Neural cell (in vitro differentiated cells): ENCODE data around the gene TYSND1. TPM values are rescaled to one million over a fixed set of nuclear protein-coding genes. Genes with fewer than 3 reads are reported as not detected.

Source experiments
- H2AFZ ChIP-seq: fragments of 200-600, 300-800 bp; sonication (generic), shearing (Covaris generic); 2 replicates; pipeline ENCODE4 v1.6.0; 2014; ENCODE audit warnings: low read depth, mild to moderate bottlenecking, antibody characterized with exemption, low read length, moderate library complexity
- H3F3A ChIP-seq: fragments of 200-600 bp; shearing (Covaris generic); 2 replicates; pipeline ENCODE4 v1.6.1; 2016; ENCODE audit warnings: mild to moderate bottlenecking, moderate library complexity, mixed read lengths, antibody characterized with exemption, low read length; ENCODE audit not compliant: insufficient read depth, poor library complexity, severe bottlenecking
- H3K27ac ChIP-seq: fragments of 200-600, 300-800 bp; sonication (generic), shearing (Covaris generic); 2 replicates; pipeline ENCODE4 v1.5.1; 2014; ENCODE audit warnings: mild to moderate bottlenecking, low read length, moderate library complexity
- H3K27me3 ChIP-seq: fragments of 300-800, 200-600 bp; sonication (generic), shearing (Covaris generic); 2 replicates; pipeline ENCODE4 v1.6.0; 2014; ENCODE audit warnings: mild to moderate bottlenecking, low read depth, low read length, moderate library complexity; ENCODE audit not compliant: insufficient read depth
- H3K36me3 ChIP-seq: fragments of 300-800, 200-600 bp; sonication (generic), shearing (Covaris generic); 2 replicates; pipeline ENCODE4 v1.5.1; 2014; ENCODE audit warnings: mild to moderate bottlenecking, antibody characterized with exemption, low read length, moderate library complexity; ENCODE audit not compliant: insufficient read depth
- H3K4me2 ChIP-seq: fragments of 300-800, 200-600 bp; sonication (generic), shearing (Covaris generic); 2 replicates; pipeline ENCODE4 v1.6.0; 2014; ENCODE audit warnings: mild to moderate bottlenecking, low read length
- H3K4me3 ChIP-seq: fragments of 300-800, 200-600 bp; sonication (generic), shearing (Covaris generic); 2 replicates; pipeline ENCODE4 v1.5.1; 2014; ENCODE audit warnings: mild to moderate bottlenecking, low read length, moderate library complexity
- H3K79me2 ChIP-seq: fragments of 200-600 bp; shearing (Covaris generic); replicated peaks from 2 replicates; pipeline ENCODE4 v1.6.0; 2014; ENCODE audit warnings: mild to moderate bottlenecking, low read length, moderate library complexity; ENCODE audit not compliant: insufficient read depth
- H3K9ac ChIP-seq: fragments of 300-800, 200-600 bp; sonication (generic), shearing (Covaris generic); 2 replicates; pipeline ENCODE4 v1.6.1; 2016; ENCODE audit warnings: mild to moderate bottlenecking, low read length, mixed read lengths
- H3K9me2 ChIP-seq: fragments of 200-600 bp; shearing (Covaris generic); 2 replicates; pipeline ENCODE4 v1.6.1; 2016; ENCODE audit warnings: mild to moderate bottlenecking, low read length, mixed read lengths; ENCODE audit not compliant: insufficient read depth
- H3K9me3 ChIP-seq: fragments of 200-600, 300-800 bp; sonication (generic), shearing (Covaris generic); 2 replicates; pipeline ENCODE4 v1.6.1; 2016; ENCODE audit warnings: mild to moderate bottlenecking, mixed run types, low read length, moderate library complexity, mixed read lengths
- H4K20me1 ChIP-seq: fragments of 200-600 bp; shearing (Covaris generic); 2 replicates; pipeline ENCODE4 v1.6.1; 2016; ENCODE audit warnings: mild to moderate bottlenecking, mixed run types; ENCODE audit not compliant: insufficient read depth
- CTCF ChIP-seq: fragments of 450-650 bp; IDR thresholded peaks from 2 replicates; pipeline ENCODE4 v1.5.1; 2014; ENCODE audit warnings: antibody characterized with exemption, mild to moderate bottlenecking, moderate library complexity; ENCODE audit not compliant: poor library complexity, severe bottlenecking
- EP300 ChIP-seq: fragments of 450-650 bp; conservative IDR thresholded peaks from 2 replicates; pipeline ENCODE4 v1.6.1; 2014; ENCODE audit warnings: antibody characterized with exemption, mild to moderate bottlenecking, moderate library complexity; ENCODE audit not compliant: poor library complexity, severe bottlenecking
- EZH2 ChIP-seq: fragments of 200-600, 300-800 bp; shearing (Covaris generic), sonication (generic); IDR thresholded peaks from 2 replicates; pipeline ENCODE4 v1.6.1; 2014; ENCODE audit warnings: antibody characterized with exemption, low read length, borderline replicate concordance, mild to moderate bottlenecking; ENCODE audit not compliant: insufficient read depth, poor library complexity, severe bottlenecking
- MXI1 ChIP-seq: fragments of 450-650 bp; conservative IDR thresholded peaks from 2 replicates; pipeline ENCODE4 v1.6.1; 2014; ENCODE audit warnings: antibody characterized with exemption, mild to moderate bottlenecking; ENCODE audit not compliant: poor library complexity, severe bottlenecking
- POLR2AphosphoS5 ChIP-seq: IDR thresholded peaks from 2 replicates; pipeline ENCODE4 v1.6.1; 2012
- RAD21 ChIP-seq: fragments of 450-650 bp; conservative IDR thresholded peaks from 2 replicates; pipeline ENCODE4 v1.6.1; 2014; ENCODE audit warnings: antibody characterized with exemption, mild to moderate bottlenecking, moderate library complexity
- SMC3 ChIP-seq: fragments of 450-650 bp; conservative IDR thresholded peaks from 2 replicates; pipeline ENCODE4 v1.6.1; 2014; ENCODE audit warnings: antibody characterized with exemption, mild to moderate bottlenecking, moderate library complexity; ENCODE audit not compliant: poor library complexity
- TAF1 ChIP-seq: IDR thresholded peaks from 2 replicates; pipeline ENCODE4 v1.6.1; 2012; ENCODE audit warnings: low read depth
- polyA plus RNA-seq: library from polyadenylated mRNA; depleted of rRNA; stranded (reverse); fragments of >200 nt; gene quantifications from 2 replicates; pipeline ENCODE4 v1.2.3, GENCODE V29; 2014
- TF ChIP-seq, protein P1 (sequence below): IDR thresholded peaks from 2 replicates; pipeline ENCODE4 v1.6.1; 2012; ENCODE audit warnings: borderline replicate concordance

Gene TYSND1
- polyA plus RNA-seq, 1 donor from 2014 or later = 10.3 TPM

- Histone ChIP-seq H3K4me3 (no peak overlapping the region), H3F3A (no peaks in the 10 kb centered on the region), H3K9me2 (no peaks in the 10 kb centered on the region), H3K36me3 (no peaks in the 10 kb centered on the region), H3K27me3 (peaks cover 26% of the 10 kb centered on the region), H3K27ac (no peak overlapping the region), H4K20me1 (no peaks in the 10 kb centered on the region), H2AFZ (no peak overlapping the region), H3K9me3 (no peaks in the 10 kb centered on the region), H3K79me2 (no peaks in the 10 kb centered on the region), H3K9ac (no peak overlapping the region), H3K4me2 (no peak overlapping the region)
- TF ChIP-seq EZH2 (no peak), CTCF (no peak), SMC3 (no peak), EP300 (no peak), MXI1 (no peak), POLR2AphosphoS5 (no peak), TAF1 (no peak), RAD21 (no peak)
- TF ChIP-seq, protein P1, sequence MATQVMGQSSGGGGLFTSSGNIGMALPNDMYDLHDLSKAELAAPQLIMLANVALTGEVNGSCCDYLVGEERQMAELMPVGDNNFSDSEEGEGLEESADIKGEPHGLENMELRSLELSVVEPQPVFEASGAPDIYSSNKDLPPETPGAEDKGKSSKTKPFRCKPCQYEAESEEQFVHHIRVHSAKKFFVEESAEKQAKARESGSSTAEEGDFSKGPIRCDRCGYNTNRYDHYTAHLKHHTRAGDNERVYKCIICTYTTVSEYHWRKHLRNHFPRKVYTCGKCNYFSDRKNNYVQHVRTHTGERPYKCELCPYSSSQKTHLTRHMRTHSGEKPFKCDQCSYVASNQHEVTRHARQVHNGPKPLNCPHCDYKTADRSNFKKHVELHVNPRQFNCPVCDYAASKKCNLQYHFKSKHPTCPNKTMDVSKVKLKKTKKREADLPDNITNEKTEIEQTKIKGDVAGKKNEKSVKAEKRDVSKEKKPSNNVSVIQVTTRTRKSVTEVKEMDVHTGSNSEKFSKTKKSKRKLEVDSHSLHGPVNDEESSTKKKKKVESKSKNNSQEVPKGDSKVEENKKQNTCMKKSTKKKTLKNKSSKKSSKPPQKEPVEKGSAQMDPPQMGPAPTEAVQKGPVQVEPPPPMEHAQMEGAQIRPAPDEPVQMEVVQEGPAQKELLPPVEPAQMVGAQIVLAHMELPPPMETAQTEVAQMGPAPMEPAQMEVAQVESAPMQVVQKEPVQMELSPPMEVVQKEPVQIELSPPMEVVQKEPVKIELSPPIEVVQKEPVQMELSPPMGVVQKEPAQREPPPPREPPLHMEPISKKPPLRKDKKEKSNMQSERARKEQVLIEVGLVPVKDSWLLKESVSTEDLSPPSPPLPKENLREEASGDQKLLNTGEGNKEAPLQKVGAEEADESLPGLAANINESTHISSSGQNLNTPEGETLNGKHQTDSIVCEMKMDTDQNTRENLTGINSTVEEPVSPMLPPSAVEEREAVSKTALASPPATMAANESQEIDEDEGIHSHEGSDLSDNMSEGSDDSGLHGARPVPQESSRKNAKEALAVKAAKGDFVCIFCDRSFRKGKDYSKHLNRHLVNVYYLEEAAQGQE = no peak
Observed at GRCh38 chr10:70130878-70131559, 15.5 kb downstream of the TYSND1 start.

DNA sequence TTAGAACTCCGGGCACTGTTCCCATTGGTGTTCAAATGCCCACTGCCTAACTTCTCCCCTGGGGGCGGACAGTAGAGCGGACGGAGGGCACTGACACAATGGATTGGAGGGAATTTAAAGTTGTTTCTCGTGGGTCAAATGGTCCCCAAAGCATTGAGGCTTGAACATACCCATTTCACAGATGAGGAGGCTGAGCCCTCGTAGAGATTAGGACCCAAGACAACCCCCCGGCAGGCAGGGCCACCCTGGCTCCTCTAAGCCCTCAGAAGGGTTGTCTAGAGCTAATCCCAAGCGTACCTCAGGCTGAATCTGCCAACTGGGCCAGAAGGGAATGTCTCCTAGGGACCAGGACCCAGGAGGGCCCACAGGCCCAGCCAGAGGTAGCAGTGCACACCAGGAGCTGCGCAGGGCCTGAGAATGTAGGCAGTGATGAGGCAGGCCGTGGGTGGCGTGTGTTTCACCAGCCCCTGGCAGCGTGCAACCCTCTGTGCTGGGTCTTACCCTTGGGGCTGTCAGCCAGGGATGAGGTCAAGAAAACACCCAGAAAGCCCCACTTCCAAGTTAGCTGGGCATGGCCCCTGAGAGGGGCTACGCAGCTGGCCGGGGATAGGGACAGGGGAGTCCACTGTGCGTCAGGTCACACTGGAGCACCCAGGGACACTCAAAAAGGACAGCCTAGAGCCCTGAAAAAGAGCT lies 19.7 kb downstream of the TYSND1 start:
- TF ChIP-seq EZH2 (no peak), SMC3 (no peak), MXI1 (no peak), TAF1 (no peak), CTCF (no peak), POLR2AphosphoS5 (no peak)
- no peak overlapping the region for H3K9ac ChIP-seq
- no peaks in the 10 kb centered on the region for H4K20me1 ChIP-seq
- no peak overlapping the region for H3K4me3 ChIP-seq
- peaks cover 10% of the 10 kb centered on the region for H3K27me3 ChIP-seq
- no peaks in the 10 kb centered on the region for H3K79me2 ChIP-seq
- no peak overlapping the region for H3K27ac ChIP-seq
- no peaks in the 10 kb centered on the region for H3K36me3 ChIP-seq
- no peaks in the 10 kb centered on the region for H3K9me2 ChIP-seq
- no peaks in the 10 kb centered on the region for H3F3A ChIP-seq
- no peak overlapping the region for H3K4me2 ChIP-seq
- H3K9me3 ChIP-seq = no peaks in the 10 kb centered on the region
- no peak overlapping the region for H2AFZ ChIP-seq
